Measurements from ENCODE around the gene PTPRD.

PTPRD gene

GRCh38 chr9:8534828-8535227, 2078.0 kb downstream of the PTPRD start:
- no peak for DNase-seq

GRCh38 chr9:8533681-8534080, 2079.1 kb downstream of the PTPRD start:
- DNase-seq, result no peak

DNA sequence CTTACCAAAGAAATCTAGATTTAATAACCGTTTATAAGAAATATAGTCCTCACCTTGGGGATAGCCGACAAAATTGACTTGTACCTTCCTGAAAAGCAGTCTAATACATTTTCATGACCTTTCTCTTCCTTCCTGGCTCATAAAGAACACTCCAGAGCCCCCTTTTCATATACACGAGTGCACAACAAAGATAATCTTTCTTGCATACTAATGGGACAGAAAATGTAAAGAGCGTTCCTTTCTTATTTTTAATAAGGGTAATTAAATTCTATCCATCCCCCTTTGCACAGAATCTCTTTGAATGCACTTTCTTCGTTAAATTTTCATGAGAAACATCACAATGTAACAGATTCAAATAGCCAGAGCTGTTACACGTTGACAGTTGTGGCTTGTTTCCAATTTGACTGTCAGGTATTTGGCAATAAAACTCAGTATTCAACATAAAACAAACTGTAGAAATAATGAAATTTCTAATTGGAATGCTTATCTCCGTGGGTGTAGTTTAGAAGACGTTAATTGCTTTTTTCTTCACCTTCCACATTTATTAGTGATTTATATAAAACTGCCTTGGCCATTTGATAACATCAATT, 2080.9 kb downstream of the PTPRD start:
- no peak for DNase-seq

DNA sequence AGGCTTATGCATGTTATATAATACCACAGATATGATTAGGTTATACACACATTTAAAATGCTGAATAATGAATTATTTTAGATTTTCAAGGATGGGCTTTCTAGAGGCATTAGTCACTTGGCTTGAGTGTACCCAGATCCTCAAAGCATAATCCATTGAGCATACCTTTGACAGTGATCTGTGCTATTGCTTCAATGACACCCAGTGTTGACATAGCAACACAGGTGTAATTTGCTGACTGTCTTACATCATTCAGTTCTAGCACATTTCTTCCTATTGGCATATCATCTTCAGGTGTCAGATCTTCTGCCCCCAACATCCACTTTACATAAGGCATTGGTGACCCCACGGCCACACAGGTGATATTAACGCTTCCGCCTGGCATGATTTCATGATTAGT, 2091.7 kb downstream of the PTPRD start:
- no peak for DNase-seq

DNA sequence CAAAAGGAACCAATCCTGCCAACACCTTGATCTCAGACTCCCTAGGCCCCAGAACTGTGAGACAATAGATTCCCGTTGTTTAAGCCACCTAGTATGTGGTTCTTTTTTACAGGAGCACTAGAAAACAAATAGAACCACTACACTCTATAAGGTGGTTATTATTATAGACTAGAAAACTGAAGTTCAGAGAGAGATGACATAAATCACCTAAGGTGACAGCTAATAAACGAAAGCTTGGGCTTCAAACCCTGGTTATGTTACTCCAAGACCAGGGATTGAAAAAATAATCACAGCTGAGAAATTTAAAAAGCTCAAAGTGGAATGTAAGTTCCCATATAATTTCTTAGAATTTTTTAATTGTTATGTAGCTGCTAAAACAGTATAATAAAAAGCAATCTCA, 2097.1 kb downstream of the PTPRD start:
- no peak for DNase-seq

- DNase-seq, result no peak
These were observed 2098.0 kb downstream of the PTPRD start for GRCh38 chr9:8514760-8515159.

DNA sequence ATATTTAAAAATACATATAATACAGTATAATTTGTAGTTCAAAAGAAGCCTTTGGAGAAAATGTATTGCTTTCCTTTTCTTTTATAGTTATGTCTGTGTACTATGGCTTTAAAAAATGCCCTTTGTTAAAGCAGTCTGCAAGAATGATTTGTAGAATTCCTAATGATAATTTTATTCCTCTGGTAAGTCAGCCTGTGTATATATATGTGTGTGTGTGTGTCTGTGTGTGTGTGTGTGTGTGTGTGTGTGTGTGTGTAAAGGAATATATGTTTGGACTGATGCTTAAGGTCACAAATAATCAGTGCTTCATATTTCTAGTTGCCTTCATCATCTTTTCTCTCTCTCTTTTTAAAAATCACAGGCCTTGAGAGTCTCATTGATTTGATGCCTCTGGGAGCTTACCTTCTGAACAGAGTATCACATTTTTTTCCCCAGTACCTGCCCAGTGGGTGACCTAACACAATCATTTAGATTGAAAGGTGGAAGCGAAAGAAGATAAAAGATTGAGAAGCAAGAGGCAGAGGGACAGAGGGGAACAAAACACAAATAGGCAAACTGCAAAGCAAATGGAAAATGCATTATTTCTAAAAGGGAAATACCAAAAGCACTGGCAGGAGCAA, 2104.0 kb downstream of the PTPRD start:
- no peak for DNase-seq

GRCh38 chr9:8494571-8494970, 2118.2 kb downstream of the PTPRD start:
- no peak for DNase-seq

GRCh38 chr9:8492679-8493078, 2120.1 kb downstream of the PTPRD start:
- no peak for DNase-seq

DNA sequence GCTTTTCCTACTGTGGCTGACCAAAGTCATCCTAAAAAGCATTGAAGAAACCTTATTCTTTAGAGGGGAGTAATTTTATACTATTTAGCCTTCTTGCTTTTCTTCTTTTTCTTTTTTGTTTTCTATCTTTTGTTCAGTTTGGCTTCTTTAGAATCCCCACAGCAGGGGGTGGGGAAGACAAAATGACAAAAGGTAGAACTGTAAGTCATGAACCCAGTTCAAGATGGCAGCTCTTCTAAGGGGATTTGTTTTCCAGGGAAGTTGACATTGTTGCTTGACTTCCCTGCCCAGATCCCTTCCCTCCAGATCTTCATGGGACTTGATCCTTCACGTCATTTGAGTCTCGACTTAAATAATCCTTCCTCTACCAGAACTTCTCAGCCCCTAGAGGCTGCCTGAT, 2120.8 kb downstream of the PTPRD start:
- DNase-seq, result no peak

DNA sequence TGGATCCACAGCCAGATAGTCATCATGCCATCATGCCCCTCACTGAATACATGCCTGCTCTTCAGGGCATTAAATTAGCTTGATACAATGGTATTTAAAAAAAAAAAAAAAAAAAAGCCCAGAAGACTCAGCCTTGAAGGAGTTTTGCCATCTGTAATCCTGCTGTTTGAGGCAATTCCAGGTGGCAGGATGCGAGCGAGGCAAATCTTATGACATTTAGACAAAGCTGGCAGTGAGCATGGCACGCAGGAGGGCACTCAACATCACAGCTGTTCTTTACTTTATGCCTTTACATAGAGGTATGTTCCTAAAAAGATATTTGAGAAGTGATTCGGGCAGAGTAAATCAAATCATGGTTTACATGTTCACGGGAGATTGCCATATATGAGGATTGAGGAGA, 2121.2 kb downstream of the PTPRD start:
- DNase-seq, result no peak

GRCh38 chr9:8489835-8490234, 2123.0 kb downstream of the PTPRD start:
- DNase-seq, result no peak

GRCh38 chr9:8486095-8486494, 2126.7 kb downstream of the PTPRD start:
- peak; percentile 76 to 87 for DNase-seq

GRCh38 chr9:8484597-8485191, 2128.1 kb downstream of the PTPRD start:
- no peak for DNase-seq

- no peak for DNase-seq
These were observed 2135.4 kb downstream of the PTPRD start for GRCh38 chr9:8477450-8477849.

DNA sequence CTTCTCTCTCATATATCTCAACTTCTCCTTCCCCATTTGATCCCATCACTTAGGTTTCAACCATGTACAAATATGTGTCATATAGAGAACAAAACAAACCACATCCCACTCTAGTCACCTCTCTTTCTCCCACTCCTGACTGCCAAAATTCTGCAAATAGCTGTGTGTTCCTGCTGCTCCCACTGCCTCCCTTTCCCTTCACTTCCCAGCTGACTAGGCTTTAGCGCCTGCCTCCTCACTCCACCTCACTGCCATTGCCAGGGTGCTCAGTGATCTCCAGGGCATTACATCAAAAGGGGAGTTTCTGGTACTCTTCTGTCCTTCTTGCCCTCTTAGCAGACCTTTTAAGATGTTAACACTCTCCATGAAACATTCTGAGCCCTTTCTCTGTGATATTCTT, 2137.9 kb downstream of the PTPRD start:
- no peak for DNase-seq

DNA sequence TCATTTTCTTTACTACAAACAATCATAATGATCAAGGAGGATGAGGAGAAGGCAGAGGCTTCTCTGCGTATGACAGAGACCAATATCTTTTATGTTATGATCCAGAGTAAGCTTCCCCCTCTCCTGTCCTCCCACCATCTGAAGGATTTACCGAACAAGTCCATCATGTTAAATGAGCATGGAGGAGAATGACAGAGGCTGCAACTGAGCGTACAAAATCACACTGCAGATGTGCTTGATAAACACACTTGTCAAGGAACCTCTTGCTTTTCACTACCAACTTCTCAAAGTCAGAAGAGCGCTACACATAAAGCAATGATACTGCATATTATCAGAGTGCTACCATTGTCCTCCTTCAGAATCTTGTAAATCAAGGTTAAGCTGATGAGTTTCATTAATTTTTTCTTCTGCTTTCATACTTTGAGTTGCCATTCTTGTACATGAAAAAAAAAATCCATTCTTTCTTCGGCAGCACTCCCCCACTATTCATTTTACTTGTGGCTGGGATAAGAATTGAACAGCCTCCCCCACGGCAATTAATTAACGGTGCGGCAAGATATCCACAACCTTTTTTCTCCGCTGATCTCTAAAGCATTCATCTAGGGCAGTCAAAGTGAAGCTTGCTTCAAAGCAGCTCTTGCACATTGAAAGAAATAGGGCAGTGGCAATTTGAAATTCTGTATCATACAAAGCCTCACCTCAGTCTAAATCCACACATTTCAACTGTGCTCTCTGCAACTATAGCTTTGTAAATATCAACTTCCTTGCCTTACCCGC, 2139.4 kb downstream of the PTPRD start:
- DNase-seq, result no peak

DNA sequence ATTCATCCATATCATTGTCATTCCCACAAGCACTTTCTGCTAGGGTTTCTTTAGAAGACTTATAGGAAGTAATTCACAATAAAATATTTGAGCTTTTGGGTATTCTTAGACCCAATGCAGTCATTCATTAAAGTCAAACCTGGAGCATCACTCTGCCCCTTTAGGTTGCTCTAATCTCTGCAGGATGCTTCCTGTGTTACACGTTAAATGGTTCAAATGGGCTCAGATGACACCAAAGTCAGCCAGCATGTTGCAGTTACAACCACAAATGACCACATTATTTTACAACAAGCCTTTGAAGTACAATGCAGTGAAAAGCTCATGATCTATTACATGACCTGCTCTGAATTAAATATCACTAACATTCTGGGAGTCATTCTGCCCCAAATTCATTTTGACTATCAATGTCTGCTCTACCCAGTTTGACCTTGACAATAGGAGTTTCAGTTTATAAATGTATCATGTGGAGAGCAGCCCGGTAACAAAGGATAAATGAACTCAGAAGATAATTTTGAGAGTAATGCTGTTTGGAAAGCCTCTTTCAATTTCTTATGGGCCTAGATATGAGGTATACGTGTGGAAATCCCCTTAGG, 2144.7 kb downstream of the PTPRD start:
- no peak for DNase-seq

GRCh38 chr9:8457816-8458215, 2155.0 kb downstream of the PTPRD start:
- no peak for DNase-seq

DNA sequence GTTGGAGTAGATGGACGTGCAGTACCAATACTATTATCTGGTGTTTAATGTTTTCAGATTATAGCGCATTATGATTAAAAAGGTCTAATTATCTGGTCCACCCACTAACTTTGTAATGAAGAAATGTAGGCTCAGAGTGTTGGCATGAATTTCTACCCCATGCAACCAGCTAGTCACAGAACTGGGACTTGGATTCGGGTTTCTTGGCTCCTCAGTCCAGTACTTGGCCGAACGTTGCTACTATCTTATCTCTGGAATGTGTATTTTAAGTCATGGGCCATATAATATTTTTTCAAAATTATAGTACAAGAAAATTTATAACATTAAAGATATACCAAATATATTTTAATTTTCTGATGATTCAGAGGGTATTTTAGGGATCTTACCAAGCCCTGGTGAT, 2155.7 kb downstream of the PTPRD start:
- DNase-seq, result no peak

DNA sequence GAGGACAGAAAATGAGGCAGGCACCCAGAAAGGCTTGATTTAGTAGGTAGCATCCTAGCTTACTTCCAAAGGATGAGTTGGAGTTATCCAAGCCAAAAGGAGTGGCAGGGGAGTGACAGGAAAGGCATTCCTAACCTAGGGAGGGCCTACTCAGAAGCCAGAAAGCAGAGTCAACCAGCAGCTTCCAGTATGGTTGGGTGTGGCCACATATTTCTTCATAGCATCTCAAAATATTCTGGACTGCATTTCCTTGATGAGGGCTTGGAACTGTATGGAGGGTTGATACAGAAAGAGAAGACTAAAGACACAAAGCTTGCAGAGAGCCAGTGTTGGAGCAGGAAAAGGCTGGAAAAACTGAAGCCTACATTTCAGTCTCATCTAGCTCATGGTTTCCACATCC, 2156.5 kb downstream of the PTPRD start:
- DNase-seq, result no peak

- no peak for DNase-seq
These were observed 2161.8 kb downstream of the PTPRD start for GRCh38 chr9:8450810-8451545.

GRCh38 chr9:8448226-8448625, 2164.6 kb downstream of the PTPRD start:
- DNase-seq, result no peak
